ENCODE data around the gene NEURL4. TPM values are rescaled to one million over a fixed set of nuclear protein-coding genes. Genes with fewer than 3 reads are reported as not detected.

NEURL4 gene
- total RNA-seq, 1 donor from 2014 or later: 44.8 TPM

DNA sequence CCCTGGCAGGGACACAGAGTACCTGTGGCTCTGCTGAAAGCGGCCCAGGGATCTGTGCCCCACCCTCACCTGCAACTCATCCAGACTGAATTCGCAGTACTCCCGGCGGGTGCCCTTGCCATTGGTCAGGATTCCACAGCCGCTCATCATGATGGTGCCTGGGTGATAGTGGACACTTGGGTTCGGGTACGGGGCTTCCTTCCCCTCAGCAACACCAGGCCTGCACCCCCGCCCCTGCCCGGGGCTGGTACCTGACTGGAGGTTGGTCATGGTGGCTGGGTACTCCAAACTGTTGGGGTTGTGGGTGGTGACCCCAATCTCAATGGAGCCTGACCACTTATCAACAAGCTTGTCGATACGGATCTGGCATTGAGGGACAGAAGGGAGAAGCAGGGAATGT, 2.9 kb downstream of the NEURL4 start:
- DNase-seq (ENCODE audit: low spot score in 2 of 2) (peak in 1 of 2 donors; percentile 19), FAIRE-seq (no peak)

DNA sequence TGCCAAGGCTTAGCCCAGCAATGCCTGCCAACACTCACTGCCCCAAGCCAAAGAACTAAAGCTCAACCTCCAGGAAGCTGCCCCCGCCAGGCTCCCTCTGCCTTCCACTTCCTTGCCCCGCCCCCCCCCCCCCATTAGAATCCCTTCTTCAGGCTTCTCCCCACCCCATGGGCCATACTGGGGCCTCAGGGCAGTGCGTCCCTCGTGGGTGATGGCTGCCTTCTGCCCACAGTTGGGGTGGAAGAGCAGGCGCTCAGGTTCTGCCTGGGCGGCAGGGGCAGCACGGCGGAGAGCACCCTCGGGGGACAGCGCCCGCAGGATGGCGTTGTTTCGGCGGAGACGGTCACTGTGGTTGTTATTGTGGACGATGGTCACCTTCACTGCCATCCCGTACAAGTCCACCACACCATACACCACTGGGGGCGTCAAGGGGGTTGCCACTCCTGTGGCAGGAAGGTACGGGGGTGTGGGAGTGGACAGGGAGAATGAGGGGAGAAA, 4.1 kb downstream of the NEURL4 start:
- no peak for FAIRE-seq
- no peak for DNase-seq (ENCODE audit: low spot score in 2 of 2)

DNA sequence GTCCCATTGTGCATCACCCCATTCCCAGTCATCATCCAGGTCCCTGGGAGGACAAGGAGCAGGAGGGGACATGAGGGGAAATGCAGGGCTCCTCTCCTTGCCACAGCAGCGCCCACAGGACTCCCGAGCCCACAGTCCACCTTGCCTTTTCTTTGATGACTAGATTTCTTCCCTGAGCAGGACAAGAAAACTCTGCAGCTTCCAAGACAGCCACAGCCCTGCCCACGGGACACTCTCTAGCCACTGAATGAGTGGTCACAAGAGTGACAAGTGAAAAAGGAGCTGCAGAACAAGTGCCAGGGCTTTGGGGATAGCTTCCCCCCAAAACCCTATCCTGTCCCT, 4.7 kb downstream of the NEURL4 start:
- DNase-seq (ENCODE audit: low spot score in 2 of 2): no peak
- FAIRE-seq: no peak

DNA sequence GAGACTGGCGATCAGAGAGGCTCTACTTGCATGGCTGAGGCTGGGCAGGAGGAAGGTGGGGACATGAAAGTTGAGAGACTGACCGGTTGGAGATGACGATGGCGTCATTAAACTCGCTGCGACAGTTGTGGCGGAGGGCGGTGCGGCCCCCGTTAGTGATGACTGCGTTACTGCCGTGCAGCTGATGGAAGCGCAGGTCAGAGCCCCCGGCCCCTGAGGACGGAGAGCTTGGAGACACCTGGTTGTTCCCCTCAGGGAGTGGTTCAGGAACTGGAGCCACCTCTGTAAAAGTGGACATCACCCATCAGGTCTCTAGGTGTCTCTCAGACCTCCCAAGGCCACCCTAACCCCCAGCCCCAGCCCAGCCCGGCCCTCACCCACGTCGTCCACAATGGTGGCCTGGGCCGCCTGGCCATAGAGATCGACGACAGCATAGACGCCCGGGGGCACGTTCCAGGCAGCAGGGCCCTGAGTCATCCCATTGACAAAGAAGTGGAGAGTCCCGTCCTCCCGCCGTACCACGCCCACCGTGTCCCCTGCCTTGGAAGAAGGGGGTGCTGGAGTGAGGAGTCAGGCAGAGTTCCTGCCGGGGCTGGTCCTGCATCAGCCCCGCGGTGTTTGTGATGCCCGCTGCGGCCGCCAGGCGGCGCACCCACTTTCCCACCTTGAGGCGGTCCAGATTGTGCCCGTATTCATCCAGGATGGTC, 5.3 kb downstream of the NEURL4 start:
- no peak for FAIRE-seq
- DNase-seq (ENCODE audit: low spot score in 2 of 2): peak; percentile 51 to 69

DNA sequence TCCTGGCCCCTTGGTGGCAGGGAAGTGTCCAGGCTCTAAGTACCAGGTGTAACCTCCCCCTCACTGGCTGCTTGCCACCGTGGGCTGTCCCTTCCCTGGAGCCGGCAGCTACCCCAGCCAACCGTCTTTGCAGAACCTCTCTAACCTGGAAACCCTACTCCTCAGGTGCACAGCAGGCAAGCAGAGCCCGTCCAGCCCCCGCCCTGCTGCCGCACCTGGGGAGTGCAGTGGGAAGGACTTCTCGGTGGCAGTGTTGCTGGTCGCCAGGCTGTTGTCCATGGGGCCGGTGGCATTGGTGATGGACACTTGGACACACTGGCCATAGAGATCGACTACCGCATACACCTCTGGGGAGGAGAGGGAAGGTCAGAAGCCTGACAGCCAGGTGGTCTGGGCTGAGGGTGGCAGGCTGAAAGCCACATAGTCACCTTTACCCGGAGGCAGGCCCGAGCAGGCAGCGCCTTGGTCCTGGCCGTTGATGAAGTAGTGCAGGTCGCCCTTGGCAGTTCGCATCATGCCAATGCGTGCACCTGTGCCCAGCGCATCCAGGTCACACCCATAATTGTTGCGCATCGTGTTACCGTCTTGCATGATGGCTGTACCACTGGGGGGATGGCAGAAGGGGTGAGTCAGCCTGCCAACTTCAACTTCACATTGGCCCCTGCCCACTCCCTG, 6.5 kb downstream of the NEURL4 start:
- FAIRE-seq (no peak), DNase-seq (ENCODE audit: low spot score in 2 of 2) (no peak)

DNA sequence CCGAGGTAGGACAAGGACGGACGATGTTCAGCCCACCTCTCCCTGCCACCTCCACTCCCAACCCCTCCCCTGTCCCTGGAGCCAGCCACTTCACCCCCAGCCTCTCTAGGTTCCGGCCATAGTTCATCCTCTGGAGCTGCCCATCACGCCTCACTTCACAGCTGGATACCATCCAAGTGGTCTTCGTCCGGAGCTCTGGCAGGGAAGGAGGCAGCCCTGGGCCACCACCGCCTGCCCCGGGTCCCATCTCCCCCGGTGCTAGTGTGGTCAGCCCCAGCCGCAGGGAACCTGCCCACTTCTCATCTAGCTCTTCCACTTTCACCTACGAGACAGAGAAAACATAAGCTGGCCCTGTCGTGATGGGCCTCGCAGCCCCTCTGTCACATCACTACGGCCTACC, 7.7 kb downstream of the NEURL4 start:
- DNase-seq (ENCODE audit: low spot score in 2 of 2): no peak
- FAIRE-seq: no peak

DNA sequence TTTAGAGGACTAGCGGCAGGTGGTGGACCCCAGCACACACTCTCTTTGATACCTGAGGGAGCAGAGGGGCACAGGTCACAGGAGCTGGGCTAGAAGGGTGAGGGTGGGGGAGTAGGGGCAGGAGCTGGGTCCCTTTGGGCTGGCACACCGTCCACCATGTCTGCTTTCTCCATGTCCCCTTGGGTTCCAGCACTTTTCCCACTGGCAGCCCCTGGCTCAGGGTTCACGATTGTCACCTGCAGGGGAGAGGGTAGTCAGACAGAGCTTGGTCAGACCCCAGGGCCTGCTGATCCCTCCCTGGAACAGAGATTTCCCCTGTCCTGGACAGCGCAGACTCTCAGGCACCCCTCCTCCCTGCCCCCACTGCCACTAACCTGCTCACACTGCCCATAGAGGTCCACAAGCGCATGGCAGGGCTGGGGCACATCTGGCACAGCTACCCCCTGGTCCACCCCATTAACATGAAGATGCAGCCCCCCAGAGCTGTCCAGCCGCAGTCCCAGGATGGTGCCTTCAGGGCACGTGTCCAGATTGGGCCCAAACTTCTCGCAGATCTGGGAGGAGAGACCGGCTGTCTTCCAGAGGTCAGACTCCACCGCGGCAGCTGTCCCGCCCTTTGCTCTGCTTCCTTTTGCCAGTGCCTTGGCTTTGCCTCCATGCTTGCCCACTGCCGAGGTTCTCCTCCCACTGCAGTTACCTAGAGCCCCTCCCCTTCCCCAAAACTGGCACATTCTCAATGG, 10.8 kb downstream of the NEURL4 start:
- FAIRE-seq (no peak), DNase-seq (ENCODE audit: low spot score in 2 of 2) (no peak)

DNA sequence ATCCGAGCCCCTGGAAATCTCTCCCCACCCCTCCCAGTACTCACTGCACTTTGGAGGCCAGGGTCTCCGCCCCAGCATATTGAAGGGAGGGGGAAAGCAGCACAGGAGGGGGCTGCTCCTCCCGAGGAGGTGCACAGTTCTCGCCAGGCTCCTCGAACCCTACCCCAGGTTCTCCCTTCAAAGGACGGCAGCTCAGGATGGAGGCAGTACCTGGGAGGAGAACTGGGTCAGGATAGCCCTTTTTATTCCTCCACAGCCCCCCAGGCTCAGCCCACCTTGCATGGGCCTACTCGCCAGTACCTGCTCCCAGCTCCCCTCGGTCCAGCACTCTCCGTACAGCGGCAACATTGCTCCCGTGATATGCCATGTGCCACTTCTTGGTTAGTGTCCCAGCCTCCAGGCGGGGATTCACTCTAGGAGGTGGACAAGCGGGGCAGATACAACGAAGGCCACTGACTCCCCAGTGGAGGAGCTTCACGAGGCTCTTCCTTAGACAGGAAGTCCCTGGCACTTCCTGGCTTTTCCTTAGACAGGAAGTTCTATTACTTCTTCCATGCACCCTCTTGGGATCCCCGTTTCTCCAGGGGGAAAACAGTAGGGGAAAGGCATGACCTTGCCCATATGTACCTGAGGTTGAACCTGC, 11.9 kb downstream of the NEURL4 start:
- DNase-seq (ENCODE audit: low spot score in 2 of 2) (peak in 1 of 2 donors; percentile 19), FAIRE-seq (no peak)

DNA sequence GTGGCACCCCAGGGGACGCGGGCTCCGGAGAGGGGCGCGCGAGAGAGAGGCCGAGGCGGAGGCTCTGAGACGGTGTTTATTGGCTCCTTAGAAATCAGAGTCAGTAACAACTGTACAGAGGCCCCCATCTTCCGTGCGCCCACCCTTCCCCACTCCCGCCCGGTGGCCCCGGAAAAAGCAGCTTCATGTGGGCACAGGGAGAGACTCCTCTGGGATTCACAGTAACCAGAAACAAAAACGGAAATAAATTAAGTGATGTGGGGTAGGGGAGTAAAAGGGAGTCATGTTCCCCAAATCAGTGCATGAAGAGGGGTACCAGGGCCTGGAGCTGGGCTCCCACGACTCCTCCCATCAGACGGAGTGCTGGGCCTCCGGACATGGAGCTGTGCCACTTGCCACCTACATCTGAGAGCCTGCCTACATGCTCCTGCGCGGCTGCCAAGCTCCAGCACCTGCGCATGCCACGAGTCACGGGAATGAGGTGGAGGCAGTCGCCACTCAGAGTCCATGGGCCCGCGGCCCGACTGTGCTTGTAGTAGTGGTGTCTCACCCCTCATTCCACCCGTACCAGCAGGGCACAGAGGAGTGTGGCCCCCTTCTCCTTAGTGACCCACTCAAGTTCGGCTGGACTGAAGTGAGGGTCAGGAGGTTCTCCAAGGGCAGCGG, 13.4 kb downstream of the NEURL4 start:
- FAIRE-seq (no peak), DNase-seq (ENCODE audit: low spot score in 2 of 2) (peak in 1 of 2 donors; percentile 46)

DNA sequence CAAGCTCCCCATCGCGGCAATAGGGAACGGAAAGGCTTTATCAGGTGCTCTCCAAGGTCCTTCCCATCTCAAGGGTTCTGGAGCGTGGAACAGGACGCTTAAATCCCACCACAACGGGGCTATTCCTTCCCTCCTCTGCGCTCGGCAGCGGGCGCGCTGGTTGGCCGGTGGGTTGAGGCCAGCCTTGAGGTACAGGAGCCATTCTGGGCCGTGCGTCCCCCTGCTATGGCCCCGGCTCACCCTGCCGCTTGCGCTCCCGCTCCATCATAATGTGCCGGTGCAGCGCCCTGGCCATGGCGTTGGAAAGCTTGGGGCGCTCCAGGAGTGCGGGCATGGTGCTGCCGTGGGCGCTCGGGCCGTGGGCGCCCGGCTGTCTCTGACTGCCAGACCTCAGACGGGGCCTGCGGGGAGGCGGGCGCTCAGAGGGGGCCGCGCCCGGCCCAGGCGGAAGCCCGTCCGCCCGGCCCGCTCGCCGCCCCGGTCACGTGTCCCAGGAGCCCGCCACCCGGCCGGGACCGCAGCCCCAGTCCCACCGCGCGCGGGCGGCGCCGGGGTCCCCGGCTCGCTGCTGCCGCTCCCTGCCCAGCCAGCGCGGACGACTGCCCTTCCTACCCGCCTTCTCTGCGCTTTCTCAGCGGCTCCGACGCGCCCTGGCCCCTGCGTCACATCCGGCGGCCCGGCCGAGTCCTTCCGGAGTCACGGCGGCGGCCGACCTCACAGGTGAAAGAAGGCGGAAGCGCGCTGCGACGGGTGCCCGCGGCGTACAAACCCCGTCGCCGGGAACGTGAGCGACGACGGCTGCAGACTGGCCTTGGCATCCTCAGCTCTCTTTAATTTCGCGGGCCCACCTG, 14.2 kb downstream of the NEURL4 start, which contains the start of gene GPS2:
Gene GPS2 (minus strand): TSS at position 642 of the 851 bp plus-strand sequence. CDS start 308 bp downstream, at position 334.
- FAIRE-seq (no peak), DNase-seq (ENCODE audit: low spot score in 2 of 2) (peak; percentile 99)

DNA sequence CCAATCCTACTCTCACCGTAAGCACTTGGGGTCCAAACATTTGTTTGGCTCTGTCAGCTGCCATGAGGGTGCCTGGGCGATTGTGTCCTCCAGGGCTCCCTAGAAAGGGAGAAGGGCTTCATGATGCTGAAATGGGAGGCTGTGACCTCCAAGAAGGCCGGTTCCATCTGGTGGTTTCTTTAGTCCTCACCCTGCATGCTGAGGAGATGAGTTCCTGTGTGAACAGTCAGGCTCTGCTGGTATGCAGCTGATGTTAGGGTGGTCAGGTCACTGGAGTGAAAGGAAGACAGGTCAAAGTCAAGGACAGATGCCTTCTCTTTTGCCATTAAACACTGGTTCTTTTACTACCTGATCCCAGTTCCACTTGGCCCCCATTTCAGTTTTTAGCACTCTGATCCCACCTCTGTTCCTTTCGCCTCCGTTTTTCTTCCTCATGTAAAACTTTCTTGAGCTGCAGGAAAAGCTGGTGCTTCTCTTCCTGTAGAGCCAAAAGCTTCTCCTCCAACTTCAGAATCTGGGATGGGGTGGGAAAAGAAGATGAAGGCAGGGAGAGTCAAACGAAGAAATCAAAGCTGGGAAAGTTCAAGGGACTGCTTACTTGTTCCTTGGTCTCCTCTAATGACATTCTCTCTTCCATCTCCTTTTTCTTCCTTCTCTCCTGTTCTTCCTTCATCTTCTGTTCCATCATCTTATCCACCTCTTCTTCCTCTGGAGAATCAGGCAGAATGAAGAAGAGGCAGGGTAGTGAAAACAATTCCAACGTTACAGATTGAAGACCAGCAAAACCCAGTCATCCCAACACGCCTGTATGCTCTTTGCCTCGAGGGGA, 15.0 kb downstream of the NEURL4 start:
- FAIRE-seq (no peak), DNase-seq (ENCODE audit: low spot score in 2 of 2) (peak in 1 of 2 donors; percentile 17)

DNA sequence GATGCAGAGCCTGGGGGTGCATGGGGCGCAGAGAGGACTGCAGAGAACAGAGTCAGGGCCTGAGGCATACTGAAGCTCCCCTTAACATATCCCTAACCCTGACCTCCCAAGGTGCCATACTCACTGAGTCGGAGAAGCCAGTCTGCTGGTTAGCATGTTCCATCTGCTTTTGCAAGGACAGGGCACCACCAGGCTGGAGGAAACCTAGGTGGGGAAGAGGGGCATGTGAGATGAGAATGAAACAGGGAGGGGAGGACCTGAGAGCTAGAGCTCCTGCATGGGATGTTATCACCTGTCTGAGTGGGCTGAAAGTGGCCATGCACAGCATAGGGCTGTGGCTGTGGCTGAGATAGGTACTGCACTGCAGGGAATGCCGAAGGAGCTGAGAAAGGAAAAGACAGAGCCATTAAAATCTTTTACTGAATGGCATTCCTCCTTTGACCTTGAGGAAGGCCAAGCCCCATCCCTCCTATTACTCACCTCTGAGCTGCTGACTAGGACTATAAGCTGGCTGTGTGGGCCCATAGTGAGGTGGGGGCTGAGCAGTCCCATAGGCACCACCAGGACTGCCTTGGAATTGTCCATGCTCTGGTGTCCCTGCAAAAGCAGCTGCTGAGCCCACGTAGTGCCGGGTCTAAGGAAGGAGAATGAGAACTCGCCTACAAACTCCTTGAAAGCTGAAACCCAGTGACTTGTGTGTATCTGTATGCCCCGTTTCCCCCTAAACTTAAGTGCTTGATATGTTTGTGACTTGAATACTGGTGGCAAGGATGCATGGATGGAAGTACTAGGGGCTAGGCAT, 15.8 kb downstream of the NEURL4 start:
- FAIRE-seq (no peak), DNase-seq (ENCODE audit: low spot score in 2 of 2) (peak in 1 of 2 donors; percentile 15)

DNA sequence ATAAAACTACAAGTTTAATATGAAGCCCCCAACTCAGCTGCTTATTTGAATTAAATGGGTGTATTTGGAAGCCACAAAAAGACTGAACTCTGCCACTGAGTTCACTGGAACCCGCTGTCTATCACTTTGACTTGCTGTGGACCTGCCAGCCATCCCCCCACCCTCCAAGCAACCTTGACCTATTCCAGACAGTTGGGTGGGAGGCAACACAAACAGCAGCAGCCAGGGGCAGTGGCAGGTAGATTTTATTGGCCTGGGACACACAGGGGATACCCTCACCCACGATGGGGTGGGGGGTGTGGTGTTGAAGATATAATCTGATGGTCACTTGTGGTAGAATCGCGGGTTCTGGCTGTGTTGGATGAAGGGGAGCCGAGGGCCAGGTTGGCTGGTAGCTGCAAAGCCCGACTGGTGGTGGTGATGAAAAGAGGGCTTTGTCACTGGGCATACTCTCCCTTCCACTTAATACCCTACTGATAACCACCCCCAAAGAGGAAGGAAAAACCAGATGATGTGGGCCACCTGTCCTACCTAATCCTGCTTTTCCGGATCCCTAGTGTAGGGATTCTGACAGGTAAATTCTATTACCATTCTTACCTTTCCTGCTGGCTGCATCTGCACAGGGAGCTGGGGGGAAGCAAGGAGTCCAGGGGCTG, 16.6 kb downstream of the NEURL4 start:
- FAIRE-seq (no peak), DNase-seq (ENCODE audit: low spot score in 2 of 2) (peak in 1 of 2 donors; percentile 14)

DNA sequence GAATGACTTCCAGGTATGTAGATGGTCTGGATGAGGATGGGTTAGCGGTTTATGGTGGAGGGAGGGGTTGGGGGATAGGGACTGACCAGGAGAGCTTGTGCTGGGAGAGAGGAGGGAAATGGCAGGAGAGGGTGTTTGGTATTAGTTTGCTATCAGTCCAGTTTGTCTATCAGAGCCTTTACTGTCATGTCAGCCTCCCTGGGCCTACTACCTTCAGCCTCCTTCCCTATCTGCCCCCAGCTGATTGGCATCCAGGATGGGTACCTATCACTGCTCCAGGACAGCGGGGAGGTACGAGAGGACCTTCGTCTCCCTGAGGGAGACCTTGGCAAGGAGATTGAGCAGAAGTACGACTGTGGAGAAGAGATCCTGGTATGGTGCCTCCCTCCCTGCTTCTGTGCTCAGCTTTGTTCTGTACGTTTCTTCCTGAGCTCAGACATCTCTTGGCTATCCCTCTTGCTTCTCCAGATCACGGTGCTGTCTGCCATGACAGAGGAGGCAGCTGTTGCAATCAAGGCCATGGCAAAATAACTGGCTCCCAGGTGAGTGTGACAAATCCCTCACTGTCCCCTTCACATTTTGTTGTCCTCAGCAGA, 17.9 kb downstream of the NEURL4 start:
- FAIRE-seq: no peak

DNA sequence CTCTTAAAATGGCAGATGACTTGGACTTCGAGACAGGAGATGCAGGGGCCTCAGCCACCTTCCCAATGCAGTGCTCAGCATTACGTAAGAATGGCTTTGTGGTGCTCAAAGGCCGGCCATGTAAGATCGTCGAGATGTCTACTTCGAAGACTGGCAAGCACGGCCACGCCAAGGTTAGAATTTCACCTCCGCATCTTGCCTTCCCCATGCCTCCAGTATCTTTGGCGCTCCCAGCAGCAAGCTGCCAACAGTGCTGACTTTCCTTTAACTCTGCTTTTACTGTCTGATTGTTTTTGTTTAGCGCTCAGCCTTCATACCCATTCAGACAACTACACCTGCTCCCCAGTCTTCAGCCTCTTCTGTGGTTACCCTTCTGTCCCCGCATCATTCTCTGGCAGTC, 19.5 kb downstream of the NEURL4 start:
- DNase-seq (ENCODE audit: low spot score in 2 of 2): no peak
- FAIRE-seq: no peak

More for the DNA sequence above, 17.9 kb downstream of the NEURL4 start:
- no peak for DNase-seq (ENCODE audit: low spot score in 2 of 2)

DNA sequence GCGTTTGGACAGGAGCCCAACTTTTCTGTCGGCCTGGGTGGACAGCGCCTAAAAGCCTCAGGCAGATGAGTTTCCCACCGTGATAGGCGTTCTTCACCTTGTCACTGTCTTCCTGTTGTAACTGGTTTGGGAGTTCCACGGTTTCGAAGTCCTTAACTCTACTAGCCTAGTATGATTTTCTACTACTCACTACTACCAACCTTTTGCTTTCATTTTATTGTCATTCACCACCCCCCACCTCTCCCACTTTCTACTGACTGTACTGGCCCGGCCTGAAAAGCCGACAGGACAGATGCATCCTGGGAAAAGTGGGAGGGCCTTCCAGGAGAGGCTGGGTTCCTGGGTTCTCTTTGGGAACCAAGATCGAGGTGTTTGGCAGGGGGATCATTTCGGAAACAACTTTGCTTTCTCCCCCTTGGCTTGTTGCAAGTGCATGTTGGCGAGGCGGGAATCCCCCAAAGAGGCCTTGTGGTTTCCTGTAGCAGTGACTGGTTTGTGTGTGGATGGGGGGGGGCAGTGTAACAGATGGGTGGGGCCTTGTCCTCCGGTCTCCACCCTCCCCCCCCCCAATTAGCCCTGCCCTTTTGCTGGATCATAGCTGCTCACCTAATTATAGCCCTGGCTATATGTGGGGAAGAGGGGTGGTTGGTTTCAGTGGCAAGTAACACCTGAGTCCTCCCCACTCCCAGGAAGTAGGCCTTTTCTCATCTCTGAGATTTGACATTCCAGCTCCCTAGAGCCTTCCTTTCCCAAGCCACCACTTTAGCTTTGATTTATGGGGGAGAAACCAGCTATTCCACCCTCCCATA, 20.3 kb downstream of the NEURL4 start:
- DNase-seq (ENCODE audit: low spot score in 2 of 2) (peak; percentile 61), FAIRE-seq (no peak)

Data from frontal cortex (tissue), 4 donors.